IgD-negative memory B cell (primary cell): ENCODE measurements around the gene SYNE3. TPM values are rescaled to one million over a fixed set of nuclear protein-coding genes. Genes with fewer than 3 reads are reported as not detected.

Experiments used
- H3K27ac Mint-ChIP-seq, 3 donors: one replicate each; pipeline ENCODE4 v1.8.0; 2020 to 2022; ENCODE audit warnings: mild to moderate bottlenecking in 3 of 3, mixed read lengths in 3 of 3, moderate library complexity in 1 of 3
- H3K27me3 Mint-ChIP-seq: one replicate; pipeline ENCODE4 v1.8.0; 2021; ENCODE audit warnings: mixed read lengths
- H3K36me3 Mint-ChIP-seq: one replicate; pipeline ENCODE4 v1.8.0; 2020; ENCODE audit warnings: mild to moderate bottlenecking, mixed read lengths
- H3K4me1 Mint-ChIP-seq, 3 donors: one replicate each; pipeline ENCODE4 v1.8.0; 2020 to 2022; ENCODE audit warnings: mixed read lengths in 3 of 3, mild to moderate bottlenecking in 1 of 3
- H3K4me3 Mint-ChIP-seq, 4 donors: one replicate each; pipeline ENCODE4 v1.8.0; 2020 to 2022; ENCODE audit warnings: mild to moderate bottlenecking in 4 of 4, mixed read lengths in 4 of 4, moderate library complexity in 3 of 4
- H3K9me3 Mint-ChIP-seq, 3 donors: one replicate each; pipeline ENCODE4 v1.8.0; 2020 to 2021; ENCODE audit warnings: mixed read lengths in 3 of 3, mild to moderate bottlenecking in 1 of 3
- polyA plus RNA-seq: library from polyadenylated mRNA; unstranded; fragments of 300-500 nt; fragmentation: Illumina TruSeq; gene quantifications from one replicate; pipeline ENCODE4 v1.2.3, GENCODE V29; 2021

The SYNE3 gene
- polyA plus RNA-seq, 1 donor from 2014 or later, result 8.8 TPM

GRCh38 chr14:95498622-95499353 is 17.7 kb downstream of the SYNE3 start:
- Mint-ChIP-seq H3K36me3 (peaks cover 15% of the 10 kb centered on the region), H3K4me1 (peaks cover 58 to 78% (median 77%) of the 10 kb centered on the region in 3 donors), H3K27ac (peak overlapping the region in 2 of 3 donors; percentile 13 to 73), H3K9me3 (no peaks in the 10 kb centered on the region), H3K4me3 (peak overlapping the region in 2 of 4 donors; percentile 8 to 31), H3K27me3 (no peaks in the 10 kb centered on the region)

GRCh38 chr14:95497561-95498011 is 18.9 kb downstream of the SYNE3 start:
- H3K4me3 Mint-ChIP-seq, result peak overlapping the region in 3 of 4 donors; percentile 43 to 88 (median 78)
- H3K36me3 Mint-ChIP-seq, result peaks cover 15% of the 10 kb centered on the region

GRCh38 chr14:95496690-95497259 is 19.7 kb downstream of the SYNE3 start:
- H3K4me3 Mint-ChIP-seq, result peak overlapping the region in 3 of 4 donors; percentile 20 to 89 (median 84)
- H3K4me1 Mint-ChIP-seq, result peaks cover 57 to 71% (median 69%) of the 10 kb centered on the region in 3 donors
- peaks cover 17% of the 10 kb centered on the region for H3K36me3 Mint-ChIP-seq
- peak overlapping the region; percentile 94 to 98 (median 97) for H3K27ac Mint-ChIP-seq
- no peaks in the 10 kb centered on the region for H3K27me3 Mint-ChIP-seq
- H3K9me3 Mint-ChIP-seq, result peaks cover 0 to 4% (median 0%) of the 10 kb centered on the region in 3 donors

More at GRCh38 chr14:95497561-95498011, 18.9 kb downstream of the SYNE3 start:
- Mint-ChIP-seq H3K9me3 (no peaks in the 10 kb centered on the region), H3K4me1 (peaks cover 56 to 76% (median 69%) of the 10 kb centered on the region in 3 donors), H3K27me3 (no peaks in the 10 kb centered on the region), H3K27ac (peak overlapping the region; percentile 94 to 98 (median 97))

- Mint-ChIP-seq H3K36me3 (peaks cover 17% of the 10 kb centered on the region), H3K27me3 (no peaks in the 10 kb centered on the region), H3K27ac (peak overlapping the region; percentile 94 to 98 (median 97)), H3K4me1 (peaks cover 57 to 67% (median 66%) of the 10 kb centered on the region in 3 donors), H3K4me3 (peak overlapping the region in 3 of 4 donors; percentile 84 to 89 (median 86)), H3K9me3 (peaks cover 0 to 4% (median 0%) of the 10 kb centered on the region in 3 donors)
These were observed 20.3 kb downstream of the SYNE3 start for GRCh38 chr14:95496111-95496681.

GRCh38 chr14:95495538-95496025 is 20.9 kb downstream of the SYNE3 start:
- H3K27ac Mint-ChIP-seq, result peak overlapping the region; percentile 94 to 98 (median 97)
- H3K9me3 Mint-ChIP-seq, result peaks cover 0 to 4% (median 0%) of the 10 kb centered on the region in 3 donors
- H3K4me3 Mint-ChIP-seq, result peak overlapping the region; percentile 61 to 89 (median 85)
- H3K36me3 Mint-ChIP-seq, result peaks cover 11% of the 10 kb centered on the region
- no peaks in the 10 kb centered on the region for H3K27me3 Mint-ChIP-seq
- peaks cover 54 to 67% (median 64%) of the 10 kb centered on the region in 3 donors for H3K4me1 Mint-ChIP-seq

- peaks cover 0 to 4% (median 0%) of the 10 kb centered on the region in 3 donors for H3K9me3 Mint-ChIP-seq
- H3K27ac Mint-ChIP-seq, result peak overlapping the region; percentile 94 to 98 (median 97)
- H3K36me3 Mint-ChIP-seq, result peaks cover 9% of the 10 kb centered on the region
- H3K27me3 Mint-ChIP-seq, result no peaks in the 10 kb centered on the region
- H3K4me1 Mint-ChIP-seq, result peaks cover 56 to 69% (median 67%) of the 10 kb centered on the region in 3 donors
- peak overlapping the region; percentile 61 to 89 (median 85) for H3K4me3 Mint-ChIP-seq
These were observed 21.4 kb downstream of the SYNE3 start for GRCh38 chr14:95495076-95495475.

- Mint-ChIP-seq H3K27me3 (no peaks in the 10 kb centered on the region), H3K36me3 (peaks cover 9% of the 10 kb centered on the region), H3K4me1 (peaks cover 55 to 69% (median 66%) of the 10 kb centered on the region in 3 donors), H3K4me3 (peak overlapping the region in 3 of 4 donors; percentile 84 to 89 (median 86)), H3K27ac (peak overlapping the region; percentile 94 to 98 (median 97)), H3K9me3 (peaks cover 0 to 4% (median 0%) of the 10 kb centered on the region in 3 donors)
These were observed 22.0 kb downstream of the SYNE3 start for GRCh38 chr14:95494456-95494855.

GRCh38 chr14:95493976-95494375 is 22.5 kb downstream of the SYNE3 start:
- Mint-ChIP-seq H3K27me3 (no peaks in the 10 kb centered on the region), H3K4me1 (peaks cover 53 to 70% (median 68%) of the 10 kb centered on the region in 3 donors), H3K4me3 (peak overlapping the region in 1 of 4 donors; percentile 86), H3K9me3 (peaks cover 0 to 4% (median 0%) of the 10 kb centered on the region in 3 donors), H3K27ac (peak overlapping the region; percentile 94 to 98 (median 97)), H3K36me3 (peaks cover 9% of the 10 kb centered on the region)

- Mint-ChIP-seq H3K27me3 (no peaks in the 10 kb centered on the region), H3K4me1 (peaks cover 53 to 70% (median 68%) of the 10 kb centered on the region in 3 donors), H3K9me3 (peaks cover 0 to 4% (median 0%) of the 10 kb centered on the region in 3 donors), H3K27ac (peak overlapping the region; percentile 69 to 98 (median 97)), H3K36me3 (peaks cover 9% of the 10 kb centered on the region), H3K4me3 (peak overlapping the region in 2 of 4 donors; percentile 16 to 41)
These were observed 22.9 kb downstream of the SYNE3 start for GRCh38 chr14:95493503-95493902.

- Mint-ChIP-seq H3K4me1 (peaks cover 52 to 70% (median 68%) of the 10 kb centered on the region in 3 donors), H3K27me3 (no peaks in the 10 kb centered on the region), H3K4me3 (peak overlapping the region in 1 of 4 donors; percentile 4)
These were observed 24.4 kb downstream of the SYNE3 start for GRCh38 chr14:95491936-95492608.

GRCh38 chr14:95490727-95491451 is 25.6 kb downstream of the SYNE3 start:
- Mint-ChIP-seq H3K4me1 (peaks cover 50 to 69% (median 64%) of the 10 kb centered on the region in 3 donors), H3K27ac (peak overlapping the region in 2 of 3 donors; percentile 36 to 59)

More at GRCh38 chr14:95491936-95492608, 24.4 kb downstream of the SYNE3 start:
- H3K9me3 Mint-ChIP-seq, result peaks cover 0 to 4% (median 0%) of the 10 kb centered on the region in 3 donors
- H3K36me3 Mint-ChIP-seq, result peaks cover 9% of the 10 kb centered on the region
- peak overlapping the region; percentile 45 to 59 (median 53) for H3K27ac Mint-ChIP-seq

GRCh38 chr14:95490138-95490509 is 26.3 kb downstream of the SYNE3 start:
- H3K4me3 Mint-ChIP-seq, result no peak overlapping the region
- peaks cover 1% of the 10 kb centered on the region for H3K27me3 Mint-ChIP-seq
- peaks cover 0 to 4% (median 0%) of the 10 kb centered on the region in 3 donors for H3K9me3 Mint-ChIP-seq
- peaks cover 43 to 66% (median 63%) of the 10 kb centered on the region in 3 donors for H3K4me1 Mint-ChIP-seq
- peak overlapping the region in 2 of 3 donors; percentile 36 to 43 for H3K27ac Mint-ChIP-seq
- peaks cover 7% of the 10 kb centered on the region for H3K36me3 Mint-ChIP-seq

More at GRCh38 chr14:95490727-95491451, 25.6 kb downstream of the SYNE3 start:
- Mint-ChIP-seq H3K27me3 (peaks cover 1% of the 10 kb centered on the region), H3K9me3 (peaks cover 0 to 4% (median 0%) of the 10 kb centered on the region in 3 donors), H3K36me3 (peaks cover 9% of the 10 kb centered on the region), H3K4me3 (peak overlapping the region in 2 of 4 donors; percentile 55 to 66)
